NCI-H774 (cell line): Measurements from ENCODE around the gene LCN9.
"Not testable (repeated sequence)": the region's sequence is repeated elsewhere in the genome, so short reads cannot be mapped to it uniquely, and the experiment has no call there.

Experiments
- DNase-seq: peaks from one replicate; lab custom pipeline; 2025; lab: John Stamatoyannopoulos, UW

The LCN9 gene

DNA sequence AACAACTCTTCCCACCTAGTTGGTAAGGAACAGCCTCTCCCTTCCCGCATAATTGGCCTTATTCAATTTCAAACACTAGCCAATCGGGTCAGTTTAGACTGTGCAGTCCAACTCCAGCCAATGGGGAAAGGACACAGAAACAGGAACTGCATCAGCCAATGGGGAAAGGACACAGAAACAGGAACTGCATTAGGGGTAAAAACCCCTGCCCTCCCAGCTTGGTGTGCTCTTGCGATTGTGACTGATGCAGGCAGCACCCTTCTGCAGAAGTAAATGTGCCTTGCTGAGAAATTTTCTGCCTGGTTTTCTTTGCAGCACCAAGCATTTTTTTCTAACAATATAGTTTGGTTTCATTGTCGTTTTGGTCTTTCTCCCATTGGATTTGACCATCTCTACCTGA lies 15.2 kb upstream of the LCN9 start:
- no peak for DNase-seq

DNA sequence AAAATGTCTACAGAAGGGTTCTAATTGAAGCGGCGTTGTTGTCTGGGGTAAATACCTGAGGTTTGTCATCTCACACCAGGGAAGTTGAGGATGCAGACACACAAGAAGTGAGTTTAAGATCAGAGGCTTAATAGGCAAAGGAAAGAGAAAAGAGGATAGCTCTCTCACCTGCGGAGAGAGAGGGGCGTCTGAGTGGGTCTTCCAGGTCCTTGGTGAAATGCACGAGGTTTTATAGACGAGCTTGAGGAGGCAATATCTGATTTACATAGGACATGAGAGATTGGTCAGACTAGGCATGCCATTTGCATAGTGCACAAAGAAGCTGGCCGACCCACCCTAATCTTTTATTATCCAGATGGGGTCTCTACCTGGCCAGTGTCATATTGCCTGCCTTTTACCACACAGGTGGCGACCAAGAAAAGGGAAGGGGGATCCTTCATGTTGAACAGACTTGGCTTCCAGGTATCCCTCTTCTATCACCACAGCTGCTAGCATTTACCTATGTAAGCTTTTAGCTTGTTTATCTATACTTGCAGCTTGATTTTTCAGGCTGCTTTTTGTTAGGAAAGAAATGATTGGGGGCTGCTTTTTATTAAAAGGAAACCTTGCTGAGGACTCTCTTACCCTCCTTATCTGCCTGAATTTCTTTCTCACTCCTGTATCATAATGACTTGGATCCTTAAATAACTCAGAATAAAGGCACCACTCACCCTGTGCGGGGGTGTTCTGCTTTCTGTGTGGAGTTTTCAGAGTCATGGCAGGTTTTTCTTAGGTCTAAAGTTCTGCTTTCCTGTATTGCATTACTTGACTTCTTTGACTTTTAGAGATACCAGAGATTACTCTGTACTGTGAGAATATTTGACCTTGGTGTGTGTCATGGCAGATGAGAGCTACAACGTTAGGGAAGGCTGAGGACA lies 14.4 kb upstream of the LCN9 start:
- no peak for DNase-seq

DNA sequence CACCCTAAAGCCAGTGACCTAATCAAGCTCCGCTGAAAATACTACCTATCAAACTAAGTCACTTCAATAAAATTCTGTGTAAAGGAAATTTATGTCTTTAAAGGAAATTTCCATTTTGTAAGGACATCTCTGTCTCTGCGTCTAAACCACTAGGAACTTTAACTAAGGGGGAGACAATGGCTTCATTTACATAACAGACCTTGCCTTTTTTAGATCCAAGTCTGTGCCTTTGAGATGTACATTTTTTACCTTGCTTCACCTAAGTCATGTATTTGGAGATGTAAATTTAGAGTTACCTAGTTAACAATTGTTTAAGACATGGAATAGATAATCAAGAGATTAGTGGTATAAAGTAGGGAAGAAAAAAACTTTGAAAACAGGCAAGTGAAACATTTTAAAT lies 13.6 kb upstream of the LCN9 start:
- no peak for DNase-seq

DNA sequence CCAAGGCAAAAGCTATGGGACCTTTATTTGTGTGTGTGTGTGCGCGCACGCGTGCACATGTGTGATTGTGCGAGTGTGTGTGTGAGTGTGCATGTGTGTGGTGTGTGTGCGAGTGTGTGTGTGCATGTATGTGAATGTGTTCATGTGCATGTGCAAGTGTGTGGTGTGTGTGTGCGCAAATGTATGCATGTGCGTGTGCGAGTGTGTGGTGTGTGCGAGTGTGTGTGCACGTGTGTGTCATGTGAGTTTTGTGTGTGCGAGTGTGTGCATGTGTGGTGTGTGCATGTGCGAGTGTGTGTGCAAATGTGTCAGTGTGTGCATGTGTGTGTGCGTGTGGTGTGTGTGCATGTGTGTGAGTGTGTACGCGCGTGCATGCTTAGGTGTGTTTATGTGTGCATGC lies 12.7 kb upstream of the LCN9 start:
- no peak for DNase-seq

DNA sequence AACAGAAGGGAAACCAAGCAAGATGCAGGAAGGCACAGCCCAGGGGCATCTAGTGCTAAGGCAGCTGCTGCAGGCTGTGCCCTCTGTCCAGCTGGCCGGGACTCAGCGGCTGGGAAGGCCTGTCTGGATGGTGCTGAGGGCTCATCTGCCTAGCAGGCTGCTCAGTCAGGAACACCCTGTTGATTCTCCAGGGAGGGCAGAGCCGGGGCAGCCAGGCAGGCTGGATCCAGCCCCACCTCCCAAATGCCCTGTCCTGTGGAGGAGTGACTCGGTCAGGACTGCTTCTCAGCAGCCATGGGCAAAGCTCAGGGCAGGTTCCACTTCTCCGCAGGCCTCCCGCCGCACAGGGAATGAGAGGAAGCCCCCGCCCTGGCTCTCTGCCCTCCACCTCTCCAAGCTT lies 7.8 kb upstream of the LCN9 start:
- no peak for DNase-seq

DNA sequence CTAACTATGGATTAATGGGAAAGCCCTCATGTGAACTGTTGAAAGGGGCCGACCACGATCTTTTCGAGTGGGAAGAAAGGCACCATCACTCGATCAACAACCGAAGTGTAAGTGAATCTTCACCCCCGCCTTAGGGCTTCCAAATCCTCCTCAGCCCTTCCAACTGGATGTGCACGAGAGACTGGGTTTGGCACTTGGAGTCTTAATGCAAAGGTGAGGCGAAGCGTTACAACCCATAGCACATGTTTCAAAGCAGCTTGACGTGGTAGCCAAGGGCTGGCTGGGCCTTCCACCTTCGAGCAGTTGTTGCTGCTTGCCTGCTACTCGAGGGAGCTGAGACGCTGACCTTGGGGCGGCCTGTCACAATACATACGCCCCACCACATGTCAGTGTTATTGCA lies 5.7 kb upstream of the LCN9 start:
- no peak for DNase-seq

DNA sequence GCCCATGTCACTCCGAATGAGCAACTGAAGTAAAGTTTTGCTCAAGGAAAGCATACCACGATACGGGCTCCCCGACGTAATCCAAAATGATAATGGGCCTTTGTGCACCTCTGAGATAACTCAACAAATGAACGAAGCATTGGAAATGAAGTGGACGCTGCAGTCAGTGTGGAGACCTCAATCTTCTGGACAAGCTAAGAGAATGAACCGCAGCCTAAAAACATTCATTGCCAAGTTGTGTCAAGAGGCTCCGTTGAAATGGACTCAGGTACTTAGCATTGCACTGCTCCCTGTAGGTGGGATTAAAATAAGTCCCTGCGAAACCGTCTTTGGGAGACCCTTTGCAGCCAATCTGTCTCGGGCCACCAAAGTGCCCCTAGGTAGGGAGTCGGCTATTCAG lies 3.9 kb upstream of the LCN9 start:
- no peak for DNase-seq

DNA sequence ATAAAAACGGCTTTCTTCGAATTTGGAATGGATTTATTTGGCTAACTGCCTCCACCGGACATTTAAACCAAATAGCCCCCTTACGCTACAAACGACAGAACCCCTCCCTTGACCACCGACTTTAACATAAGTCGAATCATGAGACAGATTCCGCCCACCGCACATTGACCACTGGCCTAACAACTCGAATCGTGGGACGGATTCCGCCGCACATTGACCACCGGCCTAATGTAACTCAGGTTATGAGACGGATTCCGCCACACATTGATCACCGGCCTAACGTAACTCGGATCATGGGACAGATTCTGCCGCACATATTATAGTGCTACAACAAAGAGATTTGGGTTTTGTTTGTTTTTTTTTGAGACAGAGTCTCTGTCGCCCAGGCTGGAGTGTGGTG lies 2.7 kb upstream of the LCN9 start:
- no peak for DNase-seq

DNA sequence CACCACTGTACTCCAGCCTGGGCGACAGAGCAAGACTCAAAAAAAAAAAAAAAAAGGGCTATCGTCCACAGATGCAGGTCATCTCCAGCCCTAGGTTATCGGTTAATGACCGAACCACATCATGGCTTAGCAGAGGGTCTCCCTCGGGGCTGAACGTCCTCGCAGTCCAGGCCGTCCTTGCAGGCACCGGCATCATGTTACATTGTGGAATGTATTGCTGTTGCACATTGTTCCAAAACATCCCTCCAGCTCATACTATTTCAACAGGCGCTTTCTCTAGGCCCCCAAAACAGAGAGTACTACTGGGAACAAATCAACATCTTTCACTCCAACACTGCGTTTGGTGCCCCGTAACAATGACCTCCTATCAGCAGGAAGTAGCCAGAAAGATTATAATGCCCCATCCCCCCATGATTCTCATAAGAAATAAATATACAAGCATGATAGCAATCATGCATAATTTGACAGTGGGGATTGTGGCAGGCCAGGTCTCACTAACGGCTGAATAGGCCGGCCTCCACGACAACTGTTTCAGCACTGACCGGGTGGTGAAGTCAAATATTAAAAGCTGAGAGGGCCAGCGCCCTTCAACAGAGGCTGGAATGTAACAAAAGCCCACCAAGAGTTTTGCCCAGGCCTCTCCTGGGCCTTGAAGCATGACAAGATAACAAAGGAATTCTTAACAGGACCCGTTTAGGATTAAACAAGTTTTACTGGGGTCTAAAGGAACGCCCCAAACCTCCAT lies 1.1 kb upstream of the LCN9 start:
- DNase-seq: no peak

DNA sequence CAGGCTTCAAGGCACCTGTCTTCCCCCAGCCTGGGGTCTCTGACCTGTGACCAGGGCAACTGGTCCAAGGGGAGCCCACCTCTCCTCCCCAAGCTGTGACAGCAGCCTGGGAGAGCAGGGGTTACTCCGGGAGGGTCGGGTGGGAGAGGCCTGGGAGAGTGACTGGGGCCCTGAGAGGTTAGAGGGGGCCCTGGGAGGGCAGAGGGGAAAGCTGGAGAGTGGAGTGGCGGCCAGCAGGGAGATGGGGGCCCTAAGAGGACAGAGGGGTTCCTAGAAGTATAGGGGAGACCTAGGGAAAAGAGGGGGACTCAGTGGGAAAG lies 302 bp downstream of the LCN9 start:
- DNase-seq: no peak

DNA sequence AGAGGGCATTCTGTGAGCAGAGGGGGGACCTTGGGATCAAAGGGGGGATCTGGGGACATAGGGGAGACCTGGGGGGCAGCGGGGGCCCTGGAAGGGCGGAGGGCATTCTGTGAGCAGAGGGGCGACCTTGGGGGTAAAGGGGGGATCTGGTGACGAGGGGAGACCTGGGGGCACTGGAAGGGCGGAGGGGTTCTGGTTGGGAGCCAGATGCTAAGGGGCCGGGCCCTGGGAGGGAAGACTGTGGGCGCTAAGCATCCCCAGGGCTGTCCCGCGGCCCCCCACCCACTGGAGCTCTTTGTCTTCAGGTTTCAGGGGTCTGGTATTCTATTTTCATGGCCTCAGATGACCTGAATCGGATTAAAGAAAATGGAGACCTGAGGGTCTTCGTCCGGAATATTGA lies 748 bp downstream of the LCN9 start:
- no peak for DNase-seq

DNA sequence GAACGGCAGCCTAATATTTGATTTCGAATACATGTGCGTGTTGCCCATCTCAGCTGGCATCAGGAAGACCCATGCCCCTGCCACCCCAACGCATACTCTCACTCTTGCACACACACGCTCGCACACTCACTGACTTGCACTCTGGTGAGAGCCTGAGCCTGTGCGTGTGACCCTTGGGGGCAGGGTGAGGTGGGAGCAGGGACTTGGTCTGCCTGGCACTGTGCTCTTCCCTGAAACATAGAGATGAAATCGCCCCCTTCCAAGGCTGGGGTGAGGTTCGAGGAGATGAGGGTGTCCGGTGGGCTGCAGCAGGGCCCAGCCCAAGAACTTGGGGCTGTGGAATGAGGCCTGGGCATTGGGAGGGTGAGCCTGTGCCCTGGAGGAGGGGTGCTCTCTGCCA lies 1.2 kb downstream of the LCN9 start:
- no peak for DNase-seq

DNA sequence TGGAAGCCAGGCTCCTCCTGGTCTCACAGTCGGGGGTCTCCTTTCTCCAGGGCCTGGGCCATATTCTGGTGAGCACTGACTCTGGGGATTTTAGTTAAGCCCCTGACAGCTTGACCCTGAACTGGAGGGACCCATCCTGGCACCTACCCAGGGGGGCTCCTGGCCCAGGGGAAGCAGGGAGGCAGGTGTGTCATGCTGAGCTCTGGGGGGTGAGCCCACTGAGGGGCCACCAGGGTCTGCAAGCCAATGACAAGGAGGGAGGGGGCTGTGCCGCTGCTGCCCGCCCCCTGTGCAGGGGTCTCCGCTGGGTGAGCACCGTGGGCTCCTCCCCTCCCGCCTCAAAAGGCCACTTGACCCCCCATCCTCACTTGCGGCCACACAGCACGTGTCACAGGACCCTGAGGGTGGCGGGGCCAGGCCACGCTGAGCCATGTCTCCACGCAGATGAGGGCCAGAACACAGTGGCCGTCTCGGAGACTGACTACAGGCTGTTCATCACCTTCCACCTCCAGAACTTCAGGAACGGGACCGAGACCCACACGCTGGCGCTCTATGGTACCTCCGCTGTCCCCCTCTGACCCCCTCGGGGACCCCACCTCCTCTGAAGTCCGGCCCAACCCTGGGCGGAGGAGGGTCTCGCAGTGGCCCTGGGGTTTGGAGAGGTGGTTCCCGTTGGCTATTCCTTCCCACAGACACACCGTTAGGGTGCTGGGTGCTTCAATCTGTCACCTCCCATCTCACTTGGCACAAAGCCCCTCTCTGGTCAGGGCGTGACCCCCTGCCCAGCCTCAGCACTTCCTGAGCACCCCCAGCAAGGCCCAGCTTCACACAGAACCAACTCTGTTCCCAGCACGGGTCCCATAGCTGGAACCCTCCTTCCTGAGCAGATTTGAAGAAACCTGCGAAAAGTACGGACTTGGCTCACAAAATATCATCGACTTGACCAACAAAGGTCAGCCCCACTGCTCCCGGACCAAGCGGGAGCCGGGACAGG lies 2.0 kb downstream of the LCN9 start:
- no peak for DNase-seq

DNA sequence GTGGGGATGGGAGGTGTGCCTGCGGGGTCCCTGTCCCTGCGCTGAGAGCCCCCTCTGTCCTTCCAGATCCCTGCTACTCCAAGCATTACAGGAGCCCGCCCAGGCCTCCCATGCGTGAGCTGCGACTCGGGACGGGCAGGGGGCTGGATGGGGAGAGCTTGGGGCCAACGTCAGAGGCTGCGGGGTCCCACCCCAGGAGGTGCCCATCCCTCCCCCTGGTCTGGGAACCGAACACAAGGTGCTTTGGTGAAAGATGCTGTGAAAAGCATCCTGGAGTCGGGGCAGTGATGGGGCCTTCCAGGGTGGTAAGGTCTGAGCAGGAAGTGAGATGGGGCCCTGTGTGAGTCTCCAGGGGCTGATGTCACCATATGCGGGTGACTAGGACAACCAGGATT lies 2.7 kb downstream of the LCN9 start:
- DNase-seq: no peak

DNA sequence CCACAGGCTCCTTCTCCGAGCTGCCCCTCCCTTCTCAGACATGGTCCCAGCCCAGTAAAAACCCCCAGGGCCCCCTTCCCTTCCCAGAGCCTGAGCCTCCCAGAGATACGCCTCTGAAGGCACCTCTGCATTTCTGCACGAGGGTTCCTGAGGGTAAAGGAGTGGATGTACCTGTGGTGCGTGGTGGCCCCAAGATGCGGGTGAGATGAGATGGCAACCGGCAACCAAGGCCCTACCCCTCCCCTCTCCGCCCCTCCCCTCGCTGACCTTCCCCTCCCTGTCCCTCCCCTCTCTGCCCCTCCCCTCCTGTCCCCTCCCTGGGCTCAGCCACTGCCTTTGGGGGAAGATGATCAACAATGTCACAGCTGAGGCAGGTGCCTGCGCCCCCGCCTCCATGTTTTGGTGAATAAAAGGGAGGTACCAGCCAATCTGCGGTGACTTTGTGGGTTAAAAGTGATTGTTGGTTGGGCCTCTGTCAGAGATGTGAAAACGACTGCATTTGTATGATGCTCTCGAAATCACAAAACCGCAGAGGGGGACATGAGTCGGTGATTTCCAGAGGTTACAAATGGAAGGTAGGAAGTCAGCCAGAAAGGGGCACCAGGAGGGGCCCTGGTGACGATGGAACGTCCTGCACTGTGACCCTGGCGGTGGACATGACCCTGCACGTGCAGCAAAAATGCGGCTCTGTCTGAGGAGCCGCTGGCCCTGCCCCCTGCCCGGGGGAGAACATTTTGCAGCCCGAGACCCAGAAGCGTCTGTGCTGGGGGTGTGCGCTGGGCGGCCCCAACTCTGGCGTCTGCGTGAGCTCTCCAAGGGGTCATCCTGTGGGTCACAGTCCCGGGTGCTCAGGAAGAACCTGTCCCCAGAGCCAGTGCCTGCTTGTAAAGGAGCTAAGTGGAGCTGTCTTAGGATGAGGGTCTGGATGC lies 3.7 kb downstream of the LCN9 start:
- no peak for DNase-seq

DNA sequence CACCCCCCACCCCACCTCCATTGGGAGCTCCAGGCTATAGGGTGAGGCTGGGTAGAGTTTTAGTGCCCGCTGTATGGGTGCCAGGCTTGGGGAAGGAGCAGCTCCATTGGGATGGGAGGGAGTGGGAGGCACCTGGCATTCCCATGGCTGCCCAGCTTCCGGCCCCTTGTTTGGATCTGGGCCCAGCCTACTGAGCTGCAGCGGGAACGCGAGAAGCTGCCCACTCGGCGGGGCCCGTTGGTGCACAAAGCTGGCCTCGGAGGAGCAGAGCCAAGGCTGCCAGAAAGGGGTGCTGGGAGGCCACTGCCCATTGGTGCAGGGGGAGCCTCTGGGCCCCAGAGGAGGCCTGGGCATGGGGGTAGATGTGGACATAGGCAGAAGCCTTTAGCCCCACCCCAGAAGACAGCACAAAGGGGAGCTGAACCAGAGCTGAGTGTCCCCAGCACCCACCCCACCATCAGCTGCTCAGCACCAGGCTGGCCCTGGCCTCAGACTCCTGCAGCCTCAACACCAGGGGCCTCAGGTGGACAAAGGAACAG lies 4.4 kb downstream of the LCN9 start:
- DNase-seq: no peak

DNA sequence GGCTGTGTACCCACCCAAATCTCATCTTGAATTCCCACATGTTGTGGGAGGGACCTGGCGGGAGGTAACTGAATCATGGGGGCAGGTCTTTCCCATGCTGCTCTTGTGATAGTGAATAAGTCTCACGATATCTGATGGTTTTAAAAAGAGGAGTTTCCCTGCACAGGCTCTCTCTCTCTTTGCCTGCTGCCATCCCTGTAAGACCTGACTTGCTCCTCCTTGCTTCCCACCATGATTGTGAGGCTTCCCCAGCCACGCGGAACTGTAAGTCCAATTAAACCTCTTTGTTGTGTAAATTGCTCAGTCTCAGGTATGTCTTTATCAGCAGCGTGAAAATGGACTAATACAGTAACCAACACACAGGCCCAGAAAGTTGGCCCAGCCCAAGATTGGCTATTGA lies 5.9 kb downstream of the LCN9 start:
- not testable (repeated sequence) for DNase-seq

DNA sequence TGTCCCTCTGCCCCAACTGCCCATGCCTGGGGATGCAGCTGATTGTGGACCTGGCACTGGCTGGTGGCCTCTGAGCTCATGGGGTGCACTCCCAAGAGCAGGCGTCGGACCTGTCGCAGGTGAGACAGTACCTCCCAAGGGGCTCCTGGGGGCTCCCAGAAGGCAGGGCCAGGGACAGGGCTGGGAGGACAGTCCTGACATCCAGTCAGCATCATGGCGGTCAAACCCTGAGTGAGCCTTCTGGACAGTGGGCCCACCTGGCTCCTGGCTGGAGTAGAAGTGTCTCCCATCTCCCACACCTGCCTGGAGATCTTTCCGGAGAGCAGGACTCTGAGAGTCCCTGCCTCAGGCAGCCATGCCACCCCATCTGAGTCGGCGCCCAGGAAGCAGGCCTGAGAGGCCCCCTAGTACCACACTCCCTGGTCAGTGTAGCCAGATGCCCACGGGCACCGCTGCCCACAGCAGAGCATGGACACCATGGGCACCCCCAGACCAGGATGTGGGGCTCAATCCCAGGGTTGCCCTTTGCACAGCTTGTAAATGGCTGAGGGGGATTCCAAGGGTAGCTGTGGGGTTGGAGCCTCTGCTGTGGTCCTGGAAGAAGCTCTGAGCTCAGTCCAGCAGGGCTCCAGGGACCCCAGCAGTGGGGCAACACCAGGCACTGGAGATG lies 6.6 kb downstream of the LCN9 start:
- DNase-seq: no peak

DNA sequence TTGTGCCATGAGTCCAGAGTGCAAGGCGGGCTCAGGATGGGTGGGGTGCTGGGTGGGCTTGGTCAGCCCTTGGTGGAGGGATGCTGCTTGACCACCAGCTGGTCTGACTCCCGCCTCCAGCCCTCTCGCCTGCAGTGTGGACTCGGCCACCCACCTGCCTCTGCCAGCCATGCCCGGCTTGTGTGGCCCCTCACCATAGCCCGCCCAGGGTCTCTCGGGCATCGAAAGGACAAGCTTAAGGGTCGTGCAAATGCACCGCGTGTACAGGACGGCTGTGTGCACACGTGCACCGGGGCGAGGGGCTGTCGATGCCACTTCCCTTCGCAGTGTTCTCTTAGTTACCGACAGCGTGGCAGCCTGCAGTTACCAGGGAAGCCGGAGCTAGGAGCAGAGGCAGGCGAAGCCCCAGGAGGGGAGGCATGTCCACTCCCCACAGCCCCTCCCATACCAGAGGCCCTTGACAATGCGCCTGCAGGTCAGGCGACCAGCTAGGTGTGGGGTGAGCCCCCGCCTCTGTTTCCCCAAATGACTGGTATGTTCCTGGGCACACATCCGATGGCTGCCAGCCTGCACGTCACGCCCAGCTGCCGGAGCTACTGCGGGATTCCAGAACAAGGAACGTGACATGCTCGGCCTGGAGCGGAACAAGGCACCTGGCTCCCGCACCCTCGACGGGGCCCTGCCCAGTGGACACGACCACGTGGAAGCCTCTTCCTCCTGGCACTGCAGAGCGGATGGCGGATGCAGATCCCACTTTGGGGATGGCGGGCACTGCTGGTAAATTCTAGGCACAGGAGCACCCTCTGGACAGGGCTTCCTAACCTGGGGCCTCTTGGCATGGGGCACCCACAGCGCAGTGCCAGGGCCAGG lies 7.8 kb downstream of the LCN9 start:
- DNase-seq: no peak
